GM21717 (cell line): ENCODE data around the gene TFRC.
"Not testable (repeated sequence)": the region's sequence is repeated elsewhere in the genome, so short reads cannot be mapped to it uniquely, and the experiment has no call there.

Source experiments
- ATAC-seq: cut with Tn5 transposase; IDR thresholded peaks from one replicate; pipeline ENCODE4 v1.9.1; 2021; ENCODE audit warnings: mild to moderate bottlenecking, moderate library complexity; ENCODE audit not compliant: unreplicated experiment

Gene TFRC

GRCh38 chr3:196082619-196082971, 705 bp upstream of the TFRC start:
- no peak for ATAC-seq

DNA sequence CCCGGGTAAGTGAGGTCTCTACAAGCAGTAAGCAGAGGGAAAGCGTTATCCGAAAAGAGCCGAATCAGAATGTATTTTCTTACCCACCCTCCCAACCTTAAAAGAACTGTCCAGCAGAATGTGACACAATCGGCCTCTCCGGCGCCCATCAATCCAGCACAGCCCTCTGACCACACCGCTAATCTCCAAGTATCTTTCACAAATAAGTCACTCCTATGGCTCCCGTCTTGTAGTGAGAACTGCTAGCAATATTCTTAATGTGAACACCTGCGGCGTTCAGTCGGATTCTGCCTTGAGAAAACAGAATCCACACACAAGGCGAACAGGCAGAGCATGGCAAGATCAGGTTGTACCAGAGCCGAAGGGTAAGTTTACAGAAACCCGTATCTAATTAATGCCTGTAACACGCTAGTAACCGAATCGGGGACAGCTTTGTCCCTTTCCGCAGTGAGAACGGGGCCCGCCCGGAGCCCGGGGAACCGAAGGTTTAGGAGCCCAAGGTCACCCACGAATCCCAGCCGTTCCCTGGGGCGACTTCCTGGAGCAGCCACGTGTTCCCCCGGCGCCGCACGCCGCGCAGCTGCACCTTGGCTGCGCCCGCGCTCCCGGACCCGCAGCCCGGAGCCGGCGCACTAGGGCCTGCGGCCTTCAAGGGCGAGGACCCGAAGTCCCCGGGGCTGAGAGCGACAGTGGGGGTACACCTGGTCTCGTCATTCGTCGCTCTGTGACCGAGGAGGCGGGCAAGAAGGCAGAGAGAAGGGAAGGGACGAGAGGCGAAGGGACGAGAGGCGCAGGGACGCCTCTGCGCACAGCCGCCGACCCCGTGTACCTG, 672 bp downstream of the TFRC start:
- ATAC-seq: peak; percentile 42

DNA sequence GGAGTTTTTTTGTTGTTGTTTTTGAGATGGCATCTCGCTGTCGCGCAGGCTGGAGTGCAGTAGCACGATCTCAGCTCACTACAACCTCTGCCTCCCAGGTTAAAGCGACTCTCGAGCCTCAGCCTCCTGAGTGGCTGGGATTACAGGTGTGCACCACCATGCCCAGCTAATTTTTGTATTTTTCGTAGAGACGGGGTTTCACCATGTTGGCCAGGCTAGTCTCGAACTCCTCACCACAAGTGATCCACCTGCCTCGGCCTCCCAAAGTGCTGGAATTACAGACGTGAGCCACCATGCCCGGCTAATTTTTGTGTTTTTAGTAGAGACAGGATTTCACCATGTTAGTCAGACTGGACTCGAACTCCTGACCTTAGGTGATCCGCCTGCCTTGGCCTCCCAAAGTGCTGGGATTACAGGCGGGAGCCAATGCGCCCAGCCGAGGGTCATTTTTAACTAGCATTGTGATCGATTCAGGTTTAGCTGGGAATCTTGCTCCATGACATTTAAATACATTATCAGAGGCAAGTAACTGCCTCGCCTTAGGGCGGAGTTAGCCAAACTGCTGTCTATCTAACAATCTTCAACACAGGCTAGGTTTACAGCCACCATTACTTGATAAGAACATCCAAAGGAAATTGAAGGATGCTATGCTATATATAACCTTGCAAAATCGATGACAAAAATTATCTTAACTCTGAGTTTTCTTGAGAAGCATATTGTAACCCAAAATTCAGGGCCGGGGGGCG, 1.6 kb downstream of the TFRC start:
- not testable (repeated sequence) for ATAC-seq

DNA sequence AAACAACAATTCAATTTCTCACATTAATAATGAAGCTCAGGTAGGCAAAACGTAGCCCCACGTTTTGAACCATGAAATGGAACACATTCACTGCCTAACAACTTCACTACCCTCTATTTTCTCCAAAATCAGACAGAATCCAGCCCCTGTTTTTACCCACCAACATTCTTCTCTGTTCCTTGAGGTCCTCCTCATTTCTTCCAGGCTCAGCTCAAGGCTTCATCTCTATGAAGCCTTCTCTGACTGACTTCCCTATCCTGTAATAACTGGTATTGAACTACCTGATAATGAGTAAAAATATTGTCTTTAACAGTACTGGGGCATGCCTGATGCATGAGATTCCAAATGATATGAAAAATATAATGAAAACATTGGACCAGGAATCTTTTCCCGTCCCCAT, 2.2 kb downstream of the TFRC start:
- no peak for ATAC-seq

- ATAC-seq: no peak
Observed at GRCh38 chr3:196075013-196075412, 6.9 kb downstream of the TFRC start.

DNA sequence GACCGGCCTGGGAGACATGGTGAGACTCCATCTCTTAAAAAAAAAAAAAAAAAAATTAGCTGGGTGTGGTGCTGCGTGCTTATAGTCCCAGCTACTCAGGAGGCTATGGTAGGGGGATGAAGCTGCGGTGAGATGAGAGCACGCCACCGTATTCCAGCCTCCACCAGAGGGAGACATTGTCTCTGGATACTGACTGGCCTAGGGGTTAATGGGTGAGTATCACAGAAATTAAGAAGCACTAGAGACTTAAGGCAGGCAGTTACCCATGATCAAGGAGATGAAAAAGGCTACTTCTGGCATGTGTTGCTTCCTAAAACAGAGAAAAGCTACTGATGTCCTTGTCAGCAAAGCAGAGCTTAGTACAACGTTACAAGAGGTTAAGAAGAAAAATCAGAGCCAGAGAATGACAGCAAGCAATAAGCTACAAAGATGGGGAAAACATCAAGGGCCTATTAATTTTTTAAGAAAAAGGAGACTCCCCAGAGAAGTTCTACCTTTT, 8.6 kb downstream of the TFRC start:
- peak; percentile 63 for ATAC-seq

- no peak for ATAC-seq
Observed at GRCh38 chr3:196072313-196072712, 9.6 kb downstream of the TFRC start.

GRCh38 chr3:196068812-196069211, 13.1 kb downstream of the TFRC start:
- not testable (repeated sequence) for ATAC-seq

DNA sequence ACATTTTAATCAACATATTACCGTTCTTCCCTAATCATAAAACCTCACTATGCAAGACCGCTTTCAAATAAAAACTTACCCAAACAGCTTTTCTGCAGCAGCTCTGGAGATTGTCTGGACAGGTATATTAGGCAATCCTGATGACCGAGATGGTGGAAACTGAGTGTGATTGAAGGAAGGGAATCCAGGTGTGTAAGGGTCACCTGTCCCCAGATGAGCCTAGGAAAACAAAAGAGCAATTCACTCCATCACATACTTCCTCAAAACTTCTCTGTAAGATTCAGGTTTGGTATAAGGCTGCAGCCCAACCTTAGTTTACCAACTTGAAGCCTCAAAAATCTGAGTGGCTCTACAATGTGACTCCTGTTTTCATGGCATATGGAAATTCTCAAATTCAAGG, 14.5 kb downstream of the TFRC start:
- no peak for ATAC-seq

DNA sequence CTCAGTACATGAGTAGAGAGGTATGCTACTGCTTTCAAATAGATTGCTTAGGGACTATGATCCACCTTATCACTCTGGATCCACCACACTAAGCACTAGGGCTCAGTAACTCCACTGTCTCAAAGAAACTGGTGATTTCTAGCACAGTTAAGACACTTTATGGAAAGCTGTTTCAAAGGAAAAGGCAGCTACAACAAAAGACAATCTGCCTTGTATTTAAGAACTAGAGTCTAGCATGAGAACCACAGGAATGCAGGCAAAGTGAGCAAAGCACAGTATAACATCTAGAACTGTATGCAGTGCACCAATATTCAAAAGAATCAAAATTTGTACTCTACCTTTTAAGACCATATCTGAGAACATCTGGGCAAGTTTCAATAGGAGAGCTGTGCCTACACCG, 17.9 kb downstream of the TFRC start:
- no peak for ATAC-seq

DNA sequence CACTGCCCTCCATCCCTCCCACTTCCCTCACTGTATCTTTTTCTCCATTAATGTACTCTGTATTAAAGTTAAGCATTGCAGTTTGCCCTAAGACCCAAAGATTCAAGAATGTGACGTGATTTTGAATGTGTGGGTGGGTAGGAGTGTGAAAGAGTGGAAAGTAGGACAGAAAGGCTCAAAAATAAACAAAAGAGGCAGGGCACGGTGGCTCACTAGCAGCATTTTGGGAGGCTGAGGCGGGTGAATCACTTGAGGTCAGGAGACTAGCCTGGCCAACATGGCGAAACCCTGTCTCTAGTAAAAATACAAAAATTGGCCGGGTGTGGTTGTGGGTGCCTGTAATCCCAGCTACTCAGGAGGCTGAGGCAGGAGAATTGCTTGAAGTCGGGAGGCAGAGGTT, 18.4 kb downstream of the TFRC start:
- no peak for ATAC-seq

DNA sequence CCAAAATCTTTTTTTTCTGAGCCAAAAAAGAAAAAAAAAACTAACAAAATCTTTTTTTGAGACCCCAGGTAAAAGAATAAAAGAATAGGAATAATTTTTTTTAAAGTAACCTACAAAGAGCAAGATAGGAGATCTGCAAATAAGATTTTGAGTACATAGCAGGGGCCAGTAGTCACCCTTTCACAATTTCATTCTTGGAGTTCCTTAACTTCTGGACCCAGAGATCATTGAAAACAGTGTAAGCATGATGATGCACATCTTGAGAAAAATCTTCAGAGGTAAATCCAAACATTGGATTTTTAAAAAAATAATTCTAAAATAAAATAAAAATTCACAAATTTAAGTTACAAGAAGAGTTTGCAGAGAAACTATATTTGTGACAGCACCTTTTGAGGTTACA, 18.8 kb downstream of the TFRC start:
- no peak for ATAC-seq

GRCh38 chr3:196060834-196061233, 21.1 kb downstream of the TFRC start:
- no peak for ATAC-seq

GRCh38 chr3:196057760-196058331, 24.0 kb downstream of the TFRC start:
- ATAC-seq: no peak

- ATAC-seq: not testable (repeated sequence)
Observed at GRCh38 chr3:196056371-196056770, 25.5 kb downstream of the TFRC start.

DNA sequence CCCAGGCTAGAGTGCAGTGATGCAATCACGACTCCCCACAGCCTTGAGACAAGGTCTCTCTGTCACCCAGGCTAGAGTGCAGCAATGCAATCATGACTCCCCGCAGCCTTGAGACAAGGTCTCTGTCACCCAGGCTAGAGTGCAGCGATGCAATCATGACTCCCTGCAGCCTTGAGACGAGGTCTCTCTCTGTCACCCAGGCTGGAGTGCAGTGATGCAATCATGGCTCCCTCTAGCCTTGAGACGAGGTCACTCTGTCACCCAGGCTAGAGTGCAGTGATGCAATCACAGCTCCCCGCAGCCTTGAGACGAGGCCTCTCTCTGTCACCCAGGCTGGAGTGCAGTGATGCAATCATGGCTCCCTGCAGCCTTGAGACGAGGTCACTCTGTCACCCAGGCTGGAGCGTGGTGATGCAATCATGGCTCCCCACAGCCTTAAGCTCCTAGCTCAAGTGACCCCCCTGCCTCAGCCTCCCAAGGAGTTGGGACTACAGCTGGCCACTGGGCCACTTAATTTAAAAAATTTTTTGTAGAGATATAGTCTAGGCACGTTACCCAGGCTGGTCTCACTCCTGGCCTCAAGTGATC, 26.1 kb downstream of the TFRC start:
- ATAC-seq: no peak

DNA sequence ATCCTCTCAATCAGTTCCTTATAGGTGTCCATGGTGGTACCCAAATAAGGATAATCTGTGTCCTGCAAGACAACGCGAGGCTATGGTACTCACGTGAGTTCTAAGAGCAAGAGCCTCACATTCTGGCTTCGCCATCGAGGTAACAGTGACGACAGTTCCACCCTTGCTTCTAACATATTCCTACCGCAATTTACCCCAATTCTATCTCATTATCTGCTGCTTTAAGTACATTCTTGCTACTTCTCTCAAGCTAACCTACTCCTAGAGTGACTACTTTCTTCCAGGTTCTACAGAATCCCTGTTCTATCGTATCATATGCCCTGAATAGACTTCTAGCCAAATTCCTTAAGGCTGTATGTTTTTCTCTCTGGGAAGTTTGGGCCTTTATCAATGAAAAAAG, 26.6 kb downstream of the TFRC start:
- no peak for ATAC-seq

DNA sequence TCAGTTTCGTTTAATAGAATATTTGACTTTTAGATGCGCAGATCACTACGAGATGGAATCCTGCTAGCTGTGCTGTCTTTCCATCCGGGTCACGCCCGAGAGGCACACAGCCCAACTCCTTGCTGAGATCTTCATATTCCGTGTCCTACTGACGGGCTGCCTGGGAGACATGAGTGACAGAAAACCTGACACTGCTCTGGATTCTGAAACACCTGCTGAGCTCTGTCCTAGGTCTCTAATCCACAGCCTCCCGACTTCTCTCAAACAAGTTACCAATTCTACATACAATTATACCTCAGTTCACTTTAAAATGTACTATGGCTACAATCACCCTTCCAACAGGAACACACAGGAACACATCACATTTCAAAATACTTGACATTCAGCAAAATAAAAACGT, 27.2 kb downstream of the TFRC start:
- ATAC-seq: no peak

DNA sequence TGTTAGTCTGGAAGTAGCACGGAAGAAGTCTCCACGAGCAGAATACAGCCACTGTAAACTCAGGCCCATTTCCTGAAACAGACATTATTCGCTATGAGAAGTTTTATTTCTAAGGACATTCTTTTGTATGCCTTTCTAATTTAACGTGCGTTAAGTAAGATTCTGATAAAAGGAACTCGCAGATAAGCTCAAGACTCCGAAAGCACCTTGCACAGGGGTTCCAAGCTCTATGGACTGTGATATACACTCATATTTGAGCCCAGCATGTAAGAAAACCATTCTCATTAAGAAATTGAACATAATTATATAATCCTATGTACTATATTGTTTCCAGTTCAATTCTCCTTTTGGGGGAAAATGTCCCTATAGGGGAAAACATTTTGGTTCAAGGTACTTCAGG, 28.4 kb downstream of the TFRC start:
- ATAC-seq: no peak

- ATAC-seq: no peak
Observed at GRCh38 chr3:196051282-196052076, 30.4 kb downstream of the TFRC start.

DNA sequence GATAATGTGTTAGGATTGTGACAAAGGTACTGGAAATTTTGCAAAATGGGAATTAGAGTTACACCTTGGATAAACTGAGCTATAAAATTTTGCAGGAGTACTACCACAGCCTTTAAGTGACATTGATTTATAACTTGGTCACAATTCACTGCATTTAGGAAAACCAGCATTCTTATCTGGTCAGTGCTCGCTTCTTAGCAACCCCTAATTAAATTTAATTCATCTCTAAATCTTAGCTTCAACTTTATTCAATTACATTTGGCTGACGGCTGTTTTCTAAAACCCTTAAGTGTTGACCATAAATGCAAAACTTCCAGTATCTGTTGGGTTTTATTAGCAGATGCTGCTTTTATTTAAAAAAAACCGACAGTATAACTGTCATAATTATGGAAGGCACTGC, 31.3 kb downstream of the TFRC start:
- no peak for ATAC-seq
